Measurements from ENCODE around the gene TP53I3. TPM values are rescaled to one million over a fixed set of nuclear protein-coding genes. Genes with fewer than 3 reads are reported as not detected.

Gene TP53I3, protein sequence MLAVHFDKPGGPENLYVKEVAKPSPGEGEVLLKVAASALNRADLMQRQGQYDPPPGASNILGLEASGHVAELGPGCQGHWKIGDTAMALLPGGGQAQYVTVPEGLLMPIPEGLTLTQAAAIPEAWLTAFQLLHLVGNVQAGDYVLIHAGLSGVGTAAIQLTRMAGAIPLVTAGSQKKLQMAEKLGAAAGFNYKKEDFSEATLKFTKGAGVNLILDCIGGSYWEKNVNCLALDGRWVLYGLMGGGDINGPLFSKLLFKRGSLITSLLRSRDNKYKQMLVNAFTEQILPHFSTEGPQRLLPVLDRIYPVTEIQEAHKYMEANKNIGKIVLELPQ
- 100 to 1,000 TPM in 3 of 4 donors, 10 to 100 TPM in 1; 83.2 to 257 (median 128) TPM for total RNA-seq

DNA sequence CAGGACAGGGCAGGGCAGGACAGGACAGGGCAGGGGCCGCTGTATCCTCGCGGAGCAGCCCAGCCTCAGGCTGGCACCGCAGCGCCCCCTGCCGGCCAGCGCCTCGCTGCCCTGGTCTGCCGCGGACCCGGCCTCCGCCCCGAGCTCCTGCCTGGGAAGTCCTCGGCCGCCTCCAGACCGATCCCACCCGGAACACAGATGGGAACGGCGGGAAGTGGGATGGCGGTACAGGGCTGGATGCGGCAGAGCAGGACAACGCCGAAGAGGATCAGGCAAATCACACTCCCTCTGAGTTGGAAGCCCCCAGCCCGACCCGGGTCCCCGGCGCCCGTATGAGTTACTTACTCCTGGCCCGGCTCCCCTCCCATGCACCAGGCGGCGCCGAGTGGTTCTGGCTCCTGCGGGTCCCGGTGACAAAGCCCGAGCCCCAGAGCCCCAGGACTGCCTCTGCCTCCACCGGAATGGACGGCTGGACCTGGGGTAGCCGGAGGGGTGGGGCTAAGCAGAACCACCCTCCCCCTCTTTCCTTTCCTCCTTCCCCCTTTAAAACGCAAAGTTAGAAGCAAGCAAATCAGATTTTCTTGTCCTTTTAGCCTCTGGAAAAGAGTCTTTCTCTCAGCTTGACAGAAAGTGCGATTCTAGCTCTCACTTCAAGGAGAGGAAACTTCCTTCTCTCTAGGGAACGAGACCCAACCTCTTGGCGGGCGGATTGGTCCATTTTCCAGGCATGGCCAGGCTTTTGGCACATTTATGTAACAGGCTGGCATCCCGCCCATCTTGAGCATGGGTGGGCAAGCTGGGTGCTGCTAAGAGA is at the start of gene TP53I3:
Gene TP53I3 (minus strand): TSS at position 449 of the 814 bp plus-strand sequence. CDS start 508 bp downstream, outside the sequence.
- peaks cover 8 to 27% (median 15%) of the 10 kb centered on the region in 4 donors for H3K4me1 ChIP-seq
- intact Hi-C loops (cut with DNase I; ENCODE audit: low total_unique reads): loop anchor here (1.0 kb wide), 1 partner anchor 157 kb away; the partner anchor contains the start of gene ATAD2B
- no peaks in the 10 kb centered on the region for H3K27me3 ChIP-seq
- TF ChIP-seq POLR2AphosphoS5 (IDR thresholded peaks at IDR 0.05) (peak; percentile 76 to 86 (median 83)), POLR2A (IDR thresholded peaks at IDR 0.05) (peak; percentile 93), EP300 (IDR thresholded peaks at IDR 0.05; ENCODE audit: low read depth) (no peak)
- TF ChIP-seq, protein P1, sequence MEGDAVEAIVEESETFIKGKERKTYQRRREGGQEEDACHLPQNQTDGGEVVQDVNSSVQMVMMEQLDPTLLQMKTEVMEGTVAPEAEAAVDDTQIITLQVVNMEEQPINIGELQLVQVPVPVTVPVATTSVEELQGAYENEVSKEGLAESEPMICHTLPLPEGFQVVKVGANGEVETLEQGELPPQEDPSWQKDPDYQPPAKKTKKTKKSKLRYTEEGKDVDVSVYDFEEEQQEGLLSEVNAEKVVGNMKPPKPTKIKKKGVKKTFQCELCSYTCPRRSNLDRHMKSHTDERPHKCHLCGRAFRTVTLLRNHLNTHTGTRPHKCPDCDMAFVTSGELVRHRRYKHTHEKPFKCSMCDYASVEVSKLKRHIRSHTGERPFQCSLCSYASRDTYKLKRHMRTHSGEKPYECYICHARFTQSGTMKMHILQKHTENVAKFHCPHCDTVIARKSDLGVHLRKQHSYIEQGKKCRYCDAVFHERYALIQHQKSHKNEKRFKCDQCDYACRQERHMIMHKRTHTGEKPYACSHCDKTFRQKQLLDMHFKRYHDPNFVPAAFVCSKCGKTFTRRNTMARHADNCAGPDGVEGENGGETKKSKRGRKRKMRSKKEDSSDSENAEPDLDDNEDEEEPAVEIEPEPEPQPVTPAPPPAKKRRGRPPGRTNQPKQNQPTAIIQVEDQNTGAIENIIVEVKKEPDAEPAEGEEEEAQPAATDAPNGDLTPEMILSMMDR (IDR thresholded peaks at IDR 0.05): peak; percentile 96 to 100 (median 98)
- WGBS, 2 donors (ENCODE audit: low coverage in 1 of 2): 0 to 2% methylated on average over 5 to 40 of the region's 44 CpGs
- DNase-seq: peak; percentile 91
- H3K4me3 ChIP-seq: peak within 1 kb of the TSS; percentile 42 to 63 (median 53)
- peaks cover 0 to 8% (median 0%) of the 10 kb centered on the region in 4 donors for H3K36me3 ChIP-seq
- peak within 1 kb of the TSS; percentile 92 to 96 (median 93) for H3K27ac ChIP-seq
- in situ Hi-C loops (cut with MboI; ENCODE audit: low pct_ligation_motif_present in 1 of 4, low pct_unique_long_range_greater_than_20kb in 1 of 4, low sequenced_read_pairs in 3 of 4): no loop called here
- no peaks in the 10 kb centered on the region for H3K9me3 ChIP-seq

DNA sequence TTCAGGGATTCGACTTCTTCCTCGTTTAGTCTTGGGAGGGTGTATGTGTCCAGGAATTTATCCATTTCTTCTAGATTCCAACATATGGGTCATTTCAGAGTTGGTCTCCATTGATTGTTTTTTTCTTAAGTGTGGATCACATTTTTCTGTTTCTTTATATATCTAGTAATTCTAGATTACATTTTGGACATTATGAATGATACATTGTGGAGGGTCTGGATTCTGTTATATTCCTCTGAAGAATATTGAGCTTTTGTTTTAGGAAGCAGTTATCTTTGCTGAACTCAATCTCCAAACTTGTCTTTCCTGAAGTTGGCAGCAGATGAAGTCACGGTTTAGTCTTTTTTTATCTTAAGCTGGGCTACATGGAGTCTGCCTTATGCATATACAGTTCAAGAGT is 47.9 kb upstream of the TP53I3 start:
- Histone ChIP-seq H3K27ac (no peak overlapping the region), H3K4me3 (no peak overlapping the region), H3K9me3 (peaks cover 0 to 9% of the 10 kb centered on the region in 2 donors), H3K27me3 (no peaks in the 10 kb centered on the region), H3K36me3 (peaks cover 0 to 6% (median 0%) of the 10 kb centered on the region in 4 donors), H3K4me1 (no peaks in the 10 kb centered on the region)
- TF ChIP-seq EP300 (IDR thresholded peaks at IDR 0.05; ENCODE audit: low read depth) (no peak), POLR2AphosphoS5 (IDR thresholded peaks at IDR 0.05) (no peak)
- TF ChIP-seq, protein P1 (IDR thresholded peaks at IDR 0.05): no peak
- in situ Hi-C loops (cut with MboI; ENCODE audit: low pct_ligation_motif_present in 1 of 4, low pct_unique_long_range_greater_than_20kb in 1 of 4, low sequenced_read_pairs in 3 of 4): no loop called here
- no peak for DNase-seq
- intact Hi-C loops (cut with DNase I; ENCODE audit: low total_unique reads): no loop called here
- WGBS, 2 donors (ENCODE audit: low coverage in 1 of 2): 91% methylated on average over 1 to 3 of the region's 3 CpGs

DNA sequence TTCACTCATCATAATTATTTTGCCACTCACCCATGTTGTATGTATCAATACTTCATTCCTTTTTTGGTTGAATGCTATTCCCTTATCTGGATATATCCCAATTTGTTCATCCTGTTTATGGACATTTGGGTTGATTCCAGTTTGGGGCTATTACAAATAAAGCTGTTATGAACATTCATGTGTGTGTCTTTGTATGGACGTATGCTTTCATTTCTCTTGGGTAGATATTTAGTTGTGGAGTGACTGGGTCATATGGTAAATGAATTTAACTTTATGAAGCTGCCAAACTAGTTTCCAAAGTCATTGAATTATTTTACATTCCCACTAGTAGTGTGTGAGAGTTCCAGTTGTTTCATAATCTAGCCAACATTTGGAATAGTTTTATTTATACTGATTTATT is 41.3 kb upstream of the TP53I3 start:
- H3K27ac ChIP-seq: peak overlapping the region in 1 of 4 donors; percentile 9
- DNase-seq: no peak
- H3K36me3 ChIP-seq: no peaks in the 10 kb centered on the region
- no peak overlapping the region for H3K4me3 ChIP-seq
- H3K27me3 ChIP-seq: no peaks in the 10 kb centered on the region
- intact Hi-C loops (cut with DNase I; ENCODE audit: low total_unique reads): no loop called here
- in situ Hi-C loops (cut with MboI; ENCODE audit: low pct_ligation_motif_present in 1 of 4, low pct_unique_long_range_greater_than_20kb in 1 of 4, low sequenced_read_pairs in 3 of 4): no loop called here
- H3K4me1 ChIP-seq: peaks cover 0 to 19% (median 8%) of the 10 kb centered on the region in 4 donors
- TF ChIP-seq, protein P1 (IDR thresholded peaks at IDR 0.05): no peak
- TF ChIP-seq EP300 (IDR thresholded peaks at IDR 0.05; ENCODE audit: low read depth) (no peak), POLR2AphosphoS5 (IDR thresholded peaks at IDR 0.05) (no peak), POLR2A (IDR thresholded peaks at IDR 0.05) (no peak)
- WGBS, 2 donors (ENCODE audit: low coverage in 1 of 2): 7 to 43% methylated on average over 1 of the region's 1 CpG
- H3K9me3 ChIP-seq: no peaks in the 10 kb centered on the region
